Activated effector memory CD4-positive, alpha-beta T cell treated with anti-CD3 and anti-CD28 coated beads, Interleukin-2, amount 50 U/mL, for 16 hours (primary cell): ENCODE measurements around the gene LINC00632.

Source experiments
- DNase-seq: peaks from one replicate; pipeline ENCODE4 v3.0.0-alpha.2; 2020

Gene LINC00632

GRCh38 chrX:140765043-140765784 is 55.7 kb downstream of the LINC00632 start:
- DNase-seq: no peak

- DNase-seq: peak; percentile 71
Measured at GRCh38 chrX:140766024-140766611, 56.6 kb downstream of the LINC00632 start.

- DNase-seq: no peak
Measured at GRCh38 chrX:140767646-140768045, 58.1 kb downstream of the LINC00632 start.

DNA sequence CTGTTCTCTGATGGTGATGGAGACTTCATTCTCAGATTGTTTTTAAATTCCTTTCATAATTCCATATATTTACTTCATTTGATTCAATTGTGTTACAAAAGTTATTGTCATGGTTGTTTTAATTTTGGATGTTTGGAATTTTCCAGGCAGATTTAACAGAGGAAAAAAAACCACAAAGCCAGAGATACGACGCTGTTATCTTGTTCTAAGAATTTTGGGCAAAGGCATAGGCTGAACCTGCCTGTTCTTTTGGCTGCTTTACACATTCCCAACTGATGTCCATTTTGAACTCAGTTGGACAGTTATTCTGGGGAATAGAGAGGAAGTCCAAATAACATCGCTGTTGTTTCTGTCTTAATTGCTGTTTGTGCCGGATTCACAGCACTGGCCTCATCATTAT is 65.7 kb downstream of the LINC00632 start:
- no peak for DNase-seq

DNA sequence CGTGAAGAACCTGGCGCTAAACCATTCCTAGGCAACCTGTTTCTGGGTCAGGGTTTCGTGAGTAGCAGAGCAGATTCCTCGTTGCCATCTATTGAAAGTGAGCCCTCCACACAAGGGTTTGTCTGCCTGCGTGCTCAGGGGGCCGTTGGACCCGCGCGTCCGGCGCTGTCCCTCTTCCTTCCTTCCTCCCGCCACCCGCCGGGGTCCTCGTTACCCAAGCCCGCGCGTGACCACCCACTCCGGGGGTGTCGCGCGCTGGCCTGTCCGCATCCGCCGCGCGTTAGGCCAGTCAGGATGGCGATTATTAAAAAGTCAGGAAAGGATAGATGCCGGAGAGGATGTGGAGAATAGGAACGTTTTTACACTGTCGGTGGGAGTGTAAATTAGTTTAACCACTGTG is 66.8 kb downstream of the LINC00632 start:
- DNase-seq: no peak

- DNase-seq: no peak
Measured at GRCh38 chrX:140794642-140795041, 85.1 kb downstream of the LINC00632 start.

GRCh38 chrX:140799216-140799615 is 89.7 kb downstream of the LINC00632 start:
- no peak for DNase-seq

DNA sequence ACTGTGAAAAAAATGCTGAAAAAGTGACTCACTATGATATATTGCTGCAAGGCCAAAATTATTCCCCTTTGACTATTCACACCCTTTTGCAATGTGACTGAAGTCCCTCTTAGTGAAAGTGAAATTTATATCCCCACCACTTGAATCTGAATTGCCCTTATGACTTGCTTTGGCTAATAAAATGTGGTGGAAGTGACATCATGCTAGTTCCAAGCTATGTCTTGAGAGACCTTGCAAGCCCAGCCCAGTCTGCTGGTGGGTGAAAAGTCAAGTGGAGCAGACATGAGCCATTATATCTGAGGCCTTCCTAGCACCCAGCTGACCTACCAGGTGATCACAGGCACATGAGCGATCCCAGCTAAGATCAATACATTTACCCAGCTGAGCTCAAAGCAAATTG is 94.7 kb downstream of the LINC00632 start:
- DNase-seq: no peak

DNA sequence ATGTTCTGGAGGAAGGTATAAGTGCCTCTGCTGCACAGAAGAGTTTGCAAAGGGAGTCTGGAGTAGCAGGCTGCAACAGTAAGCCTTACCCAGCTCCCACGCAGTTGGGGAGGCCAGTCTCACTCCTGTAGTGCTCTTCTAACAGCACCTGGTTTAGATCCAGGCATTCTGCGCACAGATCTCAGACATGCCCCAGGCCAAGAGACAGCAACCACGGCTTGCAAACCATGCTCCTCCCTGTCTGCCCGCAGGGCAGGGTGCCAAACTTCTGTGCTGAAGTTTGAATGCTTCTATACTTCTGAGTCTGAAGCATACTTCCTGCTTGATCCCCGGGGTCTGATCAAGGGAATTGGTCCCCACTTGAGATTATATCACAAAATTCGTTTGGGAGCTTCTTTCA is 106.3 kb downstream of the LINC00632 start:
- DNase-seq: no peak

GRCh38 chrX:140817943-140818342 is 108.4 kb downstream of the LINC00632 start:
- no peak for DNase-seq

GRCh38 chrX:140821280-140821679 is 111.7 kb downstream of the LINC00632 start:
- no peak for DNase-seq

GRCh38 chrX:140822184-140822583 is 112.6 kb downstream of the LINC00632 start:
- DNase-seq: no peak

DNA sequence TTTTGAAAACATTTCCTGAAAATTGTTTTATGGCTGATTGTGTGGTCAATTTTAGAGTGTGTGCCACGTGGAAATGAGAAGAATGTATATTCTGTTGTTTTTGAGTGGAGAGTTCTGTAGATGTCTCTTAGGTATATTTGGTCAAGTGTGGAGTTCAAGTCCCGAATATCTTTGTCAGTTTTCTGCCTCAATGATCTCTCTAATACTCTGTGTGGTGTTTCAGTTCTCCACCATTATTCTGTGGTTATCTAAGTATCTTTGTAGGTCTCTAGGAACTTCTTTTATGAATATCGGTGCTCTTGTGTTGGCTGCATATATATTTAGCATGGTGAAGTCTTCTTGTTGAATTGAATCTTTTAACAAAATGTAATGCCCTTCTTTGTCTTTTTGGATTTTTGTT is 113.3 kb downstream of the LINC00632 start:
- DNase-seq: no peak

DNA sequence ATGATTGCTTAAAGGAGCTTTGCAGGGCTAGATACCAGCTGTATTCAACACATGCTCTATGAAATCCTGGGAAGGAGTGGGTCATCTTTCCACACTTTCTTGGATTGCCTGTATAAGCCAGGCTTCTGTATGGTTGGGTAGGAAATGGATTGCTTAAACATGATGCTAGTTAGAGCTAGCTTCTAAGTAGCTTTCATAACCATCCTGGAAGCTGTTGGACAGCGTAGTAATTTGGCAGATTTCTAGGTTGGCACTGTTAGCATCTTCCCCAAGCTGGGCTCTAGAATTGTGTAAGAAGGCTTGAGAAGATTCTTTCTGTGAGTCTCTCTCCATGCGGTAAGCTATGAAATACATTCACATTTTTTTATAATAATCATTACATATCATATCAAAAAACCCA is 127.3 kb downstream of the LINC00632 start:
- DNase-seq: no peak
